Hematopoietic multipotent progenitor cell treated with erythropoietin and hydrocortisone succinate and interleukin-3 and kit ligand, for 8 days (in vitro differentiated cells): Measurements from ENCODE around the gene NUDT2.
"Not testable (repeated sequence)": the region's sequence is repeated elsewhere in the genome, so short reads cannot be mapped to it uniquely, and the experiment has no call there.

Experiments used
- DNase-seq: peaks from one replicate; pipeline ENCODE4 v3.0.0-alpha.2; 2015

NUDT2 gene

GRCh38 chr9:34337403-34337802 lies 8.0 kb downstream of the NUDT2 start:
- DNase-seq, result no peak

- not testable (repeated sequence) for DNase-seq
These were observed 8.7 kb downstream of the NUDT2 start for GRCh38 chr9:34338079-34338478.

- no peak for DNase-seq
These were observed 9.5 kb downstream of the NUDT2 start for GRCh38 chr9:34338665-34339385.

GRCh38 chr9:34341659-34342295 lies 12.4 kb downstream of the NUDT2 start:
- no peak for DNase-seq

- DNase-seq, result no peak
These were observed 13.7 kb downstream of the NUDT2 start for GRCh38 chr9:34343090-34343489.

- no peak for DNase-seq
These were observed 14.2 kb downstream of the NUDT2 start for GRCh38 chr9:34343605-34344004.

GRCh38 chr9:34346873-34347799 lies 17.8 kb downstream of the NUDT2 start:
- DNase-seq, result no peak

GRCh38 chr9:34347800-34348158 lies 18.4 kb downstream of the NUDT2 start:
- no peak for DNase-seq

GRCh38 chr9:34349324-34349723 lies 20.0 kb downstream of the NUDT2 start:
- no peak for DNase-seq

- DNase-seq, result not testable (repeated sequence)
These were observed 22.8 kb downstream of the NUDT2 start for GRCh38 chr9:34352122-34352652.

- DNase-seq, result not testable (repeated sequence)
These were observed 23.6 kb downstream of the NUDT2 start for GRCh38 chr9:34352957-34353356.

- DNase-seq, result no peak
These were observed 33.3 kb downstream of the NUDT2 start for GRCh38 chr9:34362614-34363214.

GRCh38 chr9:34363619-34364351 lies 34.4 kb downstream of the NUDT2 start:
- DNase-seq, result no peak

GRCh38 chr9:34365282-34365681 lies 35.9 kb downstream of the NUDT2 start:
- DNase-seq, result no peak

GRCh38 chr9:34366365-34366764 lies 37.0 kb downstream of the NUDT2 start:
- no peak for DNase-seq

GRCh38 chr9:34367751-34368410 lies 38.5 kb downstream of the NUDT2 start:
- DNase-seq, result not testable (repeated sequence)

- DNase-seq, result not testable (repeated sequence)
These were observed 39.4 kb downstream of the NUDT2 start for GRCh38 chr9:34368796-34369195.

GRCh38 chr9:34369636-34370035 lies 40.3 kb downstream of the NUDT2 start:
- no peak for DNase-seq

- no peak for DNase-seq
These were observed 41.1 kb downstream of the NUDT2 start for GRCh38 chr9:34370335-34370969.

- no peak for DNase-seq
These were observed 41.9 kb downstream of the NUDT2 start for GRCh38 chr9:34370970-34371880.
